Chondrocyte (in vitro differentiated cells): ENCODE data around the gene FADD. TPM values are rescaled to one million over a fixed set of nuclear protein-coding genes. Genes with fewer than 3 reads are reported as not detected.

Source experiments
- DNase-seq: peaks from one replicate; pipeline ENCODE4 v3.0.0; 2021; ENCODE audit warnings: mixed read lengths, low spot score
- H3K27ac Mint-ChIP-seq: one replicate; pipeline ENCODE4 v1.8.0; 2021; ENCODE audit warnings: mild to moderate bottlenecking, moderate library complexity, mixed read lengths; ENCODE audit not compliant: unreplicated experiment
- H3K27me3 Mint-ChIP-seq: 2 replicates; pipeline ENCODE4 v1.8.0; 2021; ENCODE audit warnings: low read depth, mixed read lengths
- H3K36me3 Mint-ChIP-seq: 2 replicates; pipeline ENCODE4 v1.8.0; 2021; ENCODE audit warnings: low read depth, mixed read lengths
- H3K4me1 Mint-ChIP-seq: 2 replicates; pipeline ENCODE4 v1.8.0; 2021; ENCODE audit warnings: low read depth, mild to moderate bottlenecking, mixed read lengths
- H3K4me3 Mint-ChIP-seq: one replicate; pipeline ENCODE4 v1.8.0; 2021; ENCODE audit warnings: mild to moderate bottlenecking, moderate library complexity, mixed read lengths; ENCODE audit not compliant: unreplicated experiment
- H3K9me3 Mint-ChIP-seq: 2 replicates; pipeline ENCODE4 v1.8.0; 2021; ENCODE audit warnings: low read depth, mixed read lengths
- total RNA-seq: library from RNA; stranded (reverse); gene quantifications from 3 replicates; pipeline ENCODE4 v1.2.1, GENCODE V29; 2021
- TF ChIP-seq, protein P1 (sequence below): fragments of 200-600 bp; sonication (generic); IDR thresholded peaks from 2 replicates; pipeline ENCODE4 v1.5.0; 2021; ENCODE audit warnings: antibody characterized with exemption, mild to moderate bottlenecking, moderate library complexity

FADD gene
- total RNA-seq, 1 donor from 2014 or later = 26.8 TPM

DNA sequence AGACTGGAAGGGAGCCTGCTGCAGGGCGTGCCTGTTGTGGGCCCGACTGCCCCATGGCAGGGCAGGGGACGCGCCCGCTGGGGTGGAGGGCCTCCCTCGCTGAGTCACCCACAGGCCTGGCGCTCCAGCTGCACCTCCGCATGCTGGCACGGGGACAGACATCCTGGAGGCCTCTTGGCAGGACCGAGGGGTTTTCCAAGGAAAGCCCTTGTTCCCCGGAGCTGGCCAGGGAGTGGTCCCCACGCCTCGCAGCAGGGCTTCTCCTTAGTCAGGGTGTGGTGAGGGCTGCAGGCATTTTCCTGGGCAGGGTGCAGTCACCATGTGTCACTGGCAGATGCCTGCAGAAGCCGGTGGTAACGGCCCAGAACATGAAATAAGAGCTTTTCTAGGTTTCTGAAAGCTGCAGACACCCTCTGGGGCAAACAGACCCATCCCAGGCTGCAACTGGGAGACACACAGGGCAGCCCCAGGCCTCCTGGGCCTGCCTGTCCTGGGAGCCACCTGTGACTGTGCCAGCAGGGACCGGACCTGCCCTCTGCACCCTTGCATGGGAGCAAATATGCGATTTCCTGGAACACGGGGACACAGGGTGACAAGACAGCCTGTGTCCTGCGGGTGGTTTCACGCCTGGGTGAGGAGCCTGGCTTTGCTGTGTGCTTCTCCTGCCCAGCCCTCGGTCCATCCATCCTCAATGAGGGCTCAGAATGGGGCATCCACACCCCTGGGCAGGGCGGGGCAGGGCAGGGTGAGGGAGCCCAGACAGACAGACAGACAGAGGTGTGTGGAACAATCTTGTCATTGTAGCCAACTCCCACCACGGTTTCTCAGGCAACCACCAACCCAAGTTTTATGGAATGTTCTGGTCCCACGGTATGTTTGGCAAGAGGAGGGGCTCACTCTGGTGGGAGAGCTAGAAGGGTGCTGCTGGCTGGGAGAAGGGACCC is 43.2 kb upstream of the FADD start:
- Mint-ChIP-seq H3K9me3 (no peaks in the 10 kb centered on the region), H3K27ac (no peak overlapping the region), H3K27me3 (peaks cover 11% of the 10 kb centered on the region), H3K4me1 (peaks cover 22% of the 10 kb centered on the region), H3K36me3 (no peaks in the 10 kb centered on the region), H3K4me3 (no peak overlapping the region)
- no peak for DNase-seq
- TF ChIP-seq, protein P1, sequence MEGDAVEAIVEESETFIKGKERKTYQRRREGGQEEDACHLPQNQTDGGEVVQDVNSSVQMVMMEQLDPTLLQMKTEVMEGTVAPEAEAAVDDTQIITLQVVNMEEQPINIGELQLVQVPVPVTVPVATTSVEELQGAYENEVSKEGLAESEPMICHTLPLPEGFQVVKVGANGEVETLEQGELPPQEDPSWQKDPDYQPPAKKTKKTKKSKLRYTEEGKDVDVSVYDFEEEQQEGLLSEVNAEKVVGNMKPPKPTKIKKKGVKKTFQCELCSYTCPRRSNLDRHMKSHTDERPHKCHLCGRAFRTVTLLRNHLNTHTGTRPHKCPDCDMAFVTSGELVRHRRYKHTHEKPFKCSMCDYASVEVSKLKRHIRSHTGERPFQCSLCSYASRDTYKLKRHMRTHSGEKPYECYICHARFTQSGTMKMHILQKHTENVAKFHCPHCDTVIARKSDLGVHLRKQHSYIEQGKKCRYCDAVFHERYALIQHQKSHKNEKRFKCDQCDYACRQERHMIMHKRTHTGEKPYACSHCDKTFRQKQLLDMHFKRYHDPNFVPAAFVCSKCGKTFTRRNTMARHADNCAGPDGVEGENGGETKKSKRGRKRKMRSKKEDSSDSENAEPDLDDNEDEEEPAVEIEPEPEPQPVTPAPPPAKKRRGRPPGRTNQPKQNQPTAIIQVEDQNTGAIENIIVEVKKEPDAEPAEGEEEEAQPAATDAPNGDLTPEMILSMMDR = no peak

- no peak overlapping the region for H3K27ac Mint-ChIP-seq
- TF ChIP-seq, protein P1 = no peak
- H3K4me1 Mint-ChIP-seq = peaks cover 22% of the 10 kb centered on the region
- no peak for DNase-seq
- H3K36me3 Mint-ChIP-seq = no peaks in the 10 kb centered on the region
- H3K27me3 Mint-ChIP-seq = peaks cover 13% of the 10 kb centered on the region
- no peaks in the 10 kb centered on the region for H3K9me3 Mint-ChIP-seq
- H3K4me3 Mint-ChIP-seq = no peak overlapping the region
These were observed 42.0 kb upstream of the FADD start for GRCh38 chr11:70161043-70161625.

DNA sequence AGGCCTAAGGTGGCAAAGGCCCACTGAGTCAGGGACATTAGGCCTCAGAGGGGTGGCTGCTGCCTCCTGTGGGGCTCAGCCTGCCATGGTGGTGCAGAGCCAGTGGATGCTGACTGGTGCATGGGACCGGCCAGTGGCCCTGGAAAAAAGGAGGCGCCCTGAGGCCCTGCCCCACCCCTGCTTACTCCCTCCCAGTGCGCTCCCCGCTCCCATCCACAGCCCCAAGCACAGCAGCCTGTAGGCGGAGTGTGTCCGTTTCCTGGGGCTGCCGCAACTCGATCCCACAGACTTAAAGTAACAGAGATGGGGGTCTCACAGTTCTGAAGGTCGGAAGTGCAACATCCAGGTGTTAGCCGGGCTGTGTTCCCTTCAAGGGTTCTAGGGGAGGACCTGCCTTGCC is 38.4 kb upstream of the FADD start:
- H3K9me3 Mint-ChIP-seq = no peaks in the 10 kb centered on the region
- H3K36me3 Mint-ChIP-seq = no peaks in the 10 kb centered on the region
- no peak for DNase-seq
- H3K27me3 Mint-ChIP-seq = peaks cover 26% of the 10 kb centered on the region
- H3K4me3 Mint-ChIP-seq = no peak overlapping the region
- H3K4me1 Mint-ChIP-seq = peaks cover 11% of the 10 kb centered on the region
- TF ChIP-seq, protein P1 = no peak
- peak overlapping the region; percentile 49 for H3K27ac Mint-ChIP-seq

GRCh38 chr11:70167120-70167519 is 36.0 kb upstream of the FADD start:
- TF ChIP-seq, protein P1 = no peak
- H3K4me1 Mint-ChIP-seq = no peaks in the 10 kb centered on the region
- H3K9me3 Mint-ChIP-seq = no peaks in the 10 kb centered on the region
- peaks cover 35% of the 10 kb centered on the region for H3K27me3 Mint-ChIP-seq
- H3K36me3 Mint-ChIP-seq = no peaks in the 10 kb centered on the region
- no peak for DNase-seq
- no peak overlapping the region for H3K27ac Mint-ChIP-seq
- no peak overlapping the region for H3K4me3 Mint-ChIP-seq

GRCh38 chr11:70167723-70168404 is 35.2 kb upstream of the FADD start:
- Mint-ChIP-seq H3K36me3 (no peaks in the 10 kb centered on the region), H3K9me3 (no peaks in the 10 kb centered on the region), H3K4me1 (no peaks in the 10 kb centered on the region), H3K4me3 (no peak overlapping the region), H3K27ac (no peak overlapping the region), H3K27me3 (peaks cover 36% of the 10 kb centered on the region)
- no peak for DNase-seq
- TF ChIP-seq, protein P1 = no peak
